A673 (cell line): ENCODE measurements around the gene CAMTA2. TPM values are rescaled to one million over a fixed set of nuclear protein-coding genes. Genes with fewer than 3 reads are reported as not detected.

Experiments used
- BruUV-seq: library from RNA; stranded (reverse); fragments of 400-500 nt; replicated peaks from 2 replicates; lab custom pipeline; 2021; lab: Mats Ljungman, UMichigan
- CTCF ChIA-PET: fragments of 300-600 bp; sonication (Branson Sonifier 250); formaldehyde crosslinking; loops from one replicate; lab custom pipeline; 2022; ENCODE audit warnings: antibody characterized with exemption; lab: Charles Lee
- POLR2A ChIA-PET: fragments of 300-600 bp; sonication (Branson Sonifier 250); formaldehyde crosslinking; loops from one replicate; lab custom pipeline; 2022; ENCODE audit warnings: antibody characterized with exemption; ENCODE audit not compliant: low non-redundant PET; lab: Charles Lee
- DNase-seq: peaks from one replicate; pipeline ENCODE4 v3.0.0-alpha.2; 2015; ENCODE audit warnings: low spot score
- H3K27ac ChIP-seq: fragments of 200-600 bp; sonication (generic); 2 replicates; pipeline ENCODE4 v1.5.1; 2016; ENCODE audit warnings: mixed run types, low read depth, mild to moderate bottlenecking, mixed read lengths, antibody characterized with exemption, low read length; ENCODE audit not compliant: poor library complexity, severe bottlenecking
- H3K27me3 ChIP-seq: fragments of 200-600 bp; sonication (generic); replicated peaks from 2 replicates; pipeline ENCODE4 v1.6.1; 2017; ENCODE audit warnings: mixed run types, low read depth, mild to moderate bottlenecking, mixed read lengths, antibody characterized with exemption, low read length; ENCODE audit not compliant: insufficient read depth, poor library complexity
- H3K36me3 ChIP-seq: fragments of 200-600 bp; sonication (generic); 2 replicates; pipeline ENCODE4 v1.6.1; 2016; ENCODE audit warnings: mixed run types, mild to moderate bottlenecking, mixed read lengths, antibody characterized with exemption, low read length; ENCODE audit not compliant: insufficient read depth, poor library complexity, severe bottlenecking
- H3K4me1 ChIP-seq: fragments of 200-600 bp; sonication (generic); 2 replicates; pipeline ENCODE4 v1.6.1; 2017; ENCODE audit warnings: mixed run types, mild to moderate bottlenecking, mixed read lengths, antibody characterized with exemption, low read length; ENCODE audit not compliant: insufficient read depth, poor library complexity, severe bottlenecking
- H3K4me3 ChIP-seq: fragments of 200-600 bp; sonication (generic); 2 replicates; pipeline ENCODE4 v1.5.1; 2016; ENCODE audit warnings: low read depth, mixed run types, mild to moderate bottlenecking, mixed read lengths, low read length; ENCODE audit not compliant: poor library complexity, severe bottlenecking
- H3K9me3 ChIP-seq: fragments of 200-600 bp; sonication (generic); 2 replicates; pipeline ENCODE4 v1.6.1; 2016; ENCODE audit warnings: mixed run types, low read depth, mild to moderate bottlenecking, mixed read lengths, antibody characterized with exemption, low read length; ENCODE audit not compliant: poor library complexity, severe bottlenecking
- EZH2 ChIP-seq: fragments of 200-600 bp; sonication (generic); IDR thresholded peaks from 2 replicates; pipeline ENCODE4 v1.6.1; 2017; ENCODE audit warnings: borderline replicate concordance, low read depth, mild to moderate bottlenecking, mixed read lengths, antibody characterized with exemption, low read length; ENCODE audit not compliant: poor library complexity, severe bottlenecking
- intact Hi-C: fragments of 100-400 bp; cut with micrococcal nuclease; formaldehyde crosslinking; loops from one replicate; pipeline ENCODE4 v1.10.0; 2022; ENCODE audit not compliant: unreplicated experiment
- total RNA-seq: library from RNA; stranded (reverse); gene quantifications from 2 replicates; pipeline ENCODE4 v1.2.3, GENCODE V29; 2021
- TF ChIP-seq, protein P1 (sequence below): fragments of 300-800, 200-600 bp; sonication (generic); conservative IDR thresholded peaks from 2 replicates; pipeline ENCODE4 v1.5.1; 2017; ENCODE audit warnings: low read depth, mild to moderate bottlenecking, antibody characterized with exemption, low read length, moderate library complexity, mixed read lengths

CAMTA2 gene
- total RNA-seq, 1 experiment from 2014 or later = 16.3 TPM

GRCh38 chr17:4950746-4951204, 36.7 kb downstream of the CAMTA2 start, which contains the start of gene ENO3:
Gene ENO3, plus strand, starts transcription at chr17:4951119. Its CDS starts 711 bp downstream, at chr17:4951830.
- DNase-seq = no peak
- H3K27me3 ChIP-seq = no peaks in the 10 kb centered on the region
- peaks cover 13% of the 10 kb centered on the region for H3K36me3 ChIP-seq
- H3K27ac ChIP-seq = peak within 1 kb of the TSS; percentile 99
- peak within 1 kb of the TSS; percentile 100 for H3K4me3 ChIP-seq
- no peaks in the 10 kb centered on the region for H3K9me3 ChIP-seq
- H3K4me1 ChIP-seq = peaks cover 20% of the 10 kb centered on the region
- ChIA-PET CTCF (no interaction called here), POLR2A (no interaction called here)
- intact Hi-C loops = no loop called here
- no TSS peak for BruUV-seq
- TF ChIP-seq EZH2 = no peak
- TF ChIP-seq, protein P1, sequence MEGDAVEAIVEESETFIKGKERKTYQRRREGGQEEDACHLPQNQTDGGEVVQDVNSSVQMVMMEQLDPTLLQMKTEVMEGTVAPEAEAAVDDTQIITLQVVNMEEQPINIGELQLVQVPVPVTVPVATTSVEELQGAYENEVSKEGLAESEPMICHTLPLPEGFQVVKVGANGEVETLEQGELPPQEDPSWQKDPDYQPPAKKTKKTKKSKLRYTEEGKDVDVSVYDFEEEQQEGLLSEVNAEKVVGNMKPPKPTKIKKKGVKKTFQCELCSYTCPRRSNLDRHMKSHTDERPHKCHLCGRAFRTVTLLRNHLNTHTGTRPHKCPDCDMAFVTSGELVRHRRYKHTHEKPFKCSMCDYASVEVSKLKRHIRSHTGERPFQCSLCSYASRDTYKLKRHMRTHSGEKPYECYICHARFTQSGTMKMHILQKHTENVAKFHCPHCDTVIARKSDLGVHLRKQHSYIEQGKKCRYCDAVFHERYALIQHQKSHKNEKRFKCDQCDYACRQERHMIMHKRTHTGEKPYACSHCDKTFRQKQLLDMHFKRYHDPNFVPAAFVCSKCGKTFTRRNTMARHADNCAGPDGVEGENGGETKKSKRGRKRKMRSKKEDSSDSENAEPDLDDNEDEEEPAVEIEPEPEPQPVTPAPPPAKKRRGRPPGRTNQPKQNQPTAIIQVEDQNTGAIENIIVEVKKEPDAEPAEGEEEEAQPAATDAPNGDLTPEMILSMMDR = no peak

DNA sequence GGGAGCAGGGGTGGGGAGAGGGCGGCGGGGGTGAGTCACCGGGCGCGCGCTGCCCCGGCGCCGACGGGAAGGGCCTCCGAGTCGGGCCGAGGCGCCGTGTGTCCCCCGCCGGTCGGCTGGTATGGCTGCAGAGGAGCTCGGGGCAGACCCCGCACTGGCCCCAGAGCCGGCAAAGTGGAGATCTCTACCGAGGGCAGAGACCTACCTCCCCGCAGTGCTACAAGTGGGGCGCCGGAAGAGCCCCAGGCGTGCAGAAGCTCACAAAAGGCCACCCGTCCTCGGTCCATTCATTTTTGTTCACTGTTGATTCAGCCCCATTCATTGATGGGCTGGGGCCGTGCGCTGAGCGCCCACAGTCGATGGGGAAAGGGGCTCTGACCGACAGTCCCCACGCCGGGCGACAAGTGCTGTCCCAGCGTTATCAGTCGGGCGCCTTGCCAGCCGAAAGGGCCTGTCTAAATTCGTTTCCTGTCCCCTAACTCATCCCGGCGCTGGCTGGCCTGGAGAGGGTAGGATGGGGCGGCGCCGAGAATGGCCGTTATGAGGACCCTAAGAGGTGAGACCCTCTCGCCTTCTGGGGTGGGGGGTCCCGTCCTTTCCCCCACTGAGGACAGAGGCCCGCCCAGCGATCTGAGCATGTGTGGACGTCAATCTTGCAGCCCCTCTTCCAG, 37.3 kb downstream of the CAMTA2 start:
- intact Hi-C loops = no loop called here
- peaks cover 18% of the 10 kb centered on the region for H3K36me3 ChIP-seq
- no peak for TF ChIP-seq EZH2
- TF ChIP-seq, protein P1 = no peak
- no peaks in the 10 kb centered on the region for H3K27me3 ChIP-seq
- H3K27ac ChIP-seq = peak overlapping the region; percentile 99
- ChIA-PET CTCF (no interaction called here), POLR2A (no interaction called here)
- no peak for DNase-seq
- peaks cover 25% of the 10 kb centered on the region for H3K4me1 ChIP-seq
- H3K9me3 ChIP-seq = no peaks in the 10 kb centered on the region
- no TSS peak for BruUV-seq
- H3K4me3 ChIP-seq = peak overlapping the region; percentile 100

DNA sequence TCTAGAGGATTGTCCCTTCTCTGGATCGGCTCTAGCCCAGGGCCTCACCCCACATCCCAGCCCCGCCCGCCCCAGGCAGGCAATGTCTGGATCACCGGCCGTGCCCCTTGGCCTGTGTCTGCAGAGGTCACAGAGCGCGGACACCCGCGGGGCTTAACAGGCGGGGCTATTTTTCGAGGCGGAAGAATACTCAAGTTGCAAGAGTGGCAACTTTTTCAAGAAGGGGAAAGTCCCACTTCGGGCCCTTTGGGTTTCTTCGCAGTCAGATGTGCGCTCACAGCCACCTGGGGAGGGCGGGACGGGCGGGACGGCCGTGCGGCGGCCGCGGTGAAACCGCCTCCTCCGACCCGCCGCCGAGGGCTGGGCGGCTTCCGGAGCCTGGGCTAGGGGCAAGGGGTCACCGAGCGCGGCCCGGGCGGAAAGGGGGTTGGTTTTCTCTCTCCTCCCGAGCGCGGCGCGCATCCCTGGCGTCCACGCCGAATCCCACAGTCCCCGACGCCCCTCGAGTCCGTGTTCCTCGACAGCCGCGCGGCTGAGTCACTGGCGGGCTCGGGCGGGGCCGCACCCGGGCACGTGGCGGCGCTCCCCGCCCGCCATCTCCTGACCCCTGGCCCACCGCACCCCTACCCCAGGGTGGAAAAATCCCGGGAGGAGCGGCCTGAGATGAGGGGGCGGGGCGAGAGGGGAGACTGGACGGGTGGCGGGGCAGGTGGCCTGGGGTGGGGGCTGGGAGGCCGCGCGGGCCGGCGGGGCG, 38.0 kb downstream of the CAMTA2 start:
- Histone ChIP-seq H3K36me3 (peaks cover 26% of the 10 kb centered on the region), H3K27me3 (no peaks in the 10 kb centered on the region), H3K4me1 (peaks cover 33% of the 10 kb centered on the region), H3K4me3 (peak overlapping the region; percentile 100), H3K9me3 (no peaks in the 10 kb centered on the region), H3K27ac (peak overlapping the region; percentile 99)
- no TSS peak for BruUV-seq
- ChIA-PET CTCF (no interaction called here), POLR2A (no interaction called here)
- peak; percentile 67 for DNase-seq
- intact Hi-C loops = loop anchor here (2.0 kb wide), 1 partner anchor 17 kb away; the partner anchor contains the start of gene SPAG7
- no peak for TF ChIP-seq EZH2
- TF ChIP-seq, protein P1 = no peak
